ENCODE measurements around the gene SNRNP40.
"Not testable (repeated sequence)": the region's sequence is repeated elsewhere in the genome, so short reads cannot be mapped to it uniquely, and the experiment has no call there.

SNRNP40 gene

DNA sequence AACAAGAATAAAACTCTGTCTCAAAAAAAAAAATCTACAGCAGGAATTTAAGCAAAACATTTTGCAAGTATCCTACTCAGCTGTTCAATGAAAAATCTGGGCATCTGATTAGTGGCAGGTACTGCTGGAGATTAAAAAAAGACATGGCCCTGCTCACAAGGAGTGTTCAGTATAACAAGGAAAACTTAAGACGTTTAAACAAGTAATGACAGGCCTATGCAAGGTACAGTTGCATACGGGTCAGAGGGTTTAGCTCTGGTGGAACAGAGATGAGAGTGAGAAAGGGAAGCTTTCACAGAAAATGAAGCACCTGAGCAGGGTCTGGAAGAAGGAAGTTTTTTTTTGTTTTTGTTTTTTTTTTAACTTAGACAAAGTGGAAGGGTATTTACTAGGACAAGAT lies 23.0 kb downstream of the SNRNP40 start:
- no peak for DNase-seq

DNA sequence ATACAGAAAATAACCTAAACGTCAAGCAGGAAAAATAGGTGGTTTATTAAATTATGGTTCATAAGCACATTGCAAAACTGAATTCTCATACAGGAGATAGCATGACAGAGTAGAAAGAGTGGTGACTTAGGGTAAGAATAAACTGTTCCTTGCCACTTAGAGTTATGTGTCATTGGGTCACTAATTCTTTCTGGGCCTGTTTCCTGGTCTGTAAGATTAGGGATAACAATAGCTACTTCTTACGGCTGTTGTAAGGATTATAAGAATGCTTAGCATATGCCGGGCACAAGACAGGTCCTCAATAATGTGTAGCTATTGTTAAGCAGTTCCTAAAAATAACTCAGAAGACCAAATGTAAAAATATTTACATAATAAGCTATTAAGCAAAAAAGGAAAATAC lies 24.2 kb downstream of the SNRNP40 start:
- no peak for DNase-seq

DNA sequence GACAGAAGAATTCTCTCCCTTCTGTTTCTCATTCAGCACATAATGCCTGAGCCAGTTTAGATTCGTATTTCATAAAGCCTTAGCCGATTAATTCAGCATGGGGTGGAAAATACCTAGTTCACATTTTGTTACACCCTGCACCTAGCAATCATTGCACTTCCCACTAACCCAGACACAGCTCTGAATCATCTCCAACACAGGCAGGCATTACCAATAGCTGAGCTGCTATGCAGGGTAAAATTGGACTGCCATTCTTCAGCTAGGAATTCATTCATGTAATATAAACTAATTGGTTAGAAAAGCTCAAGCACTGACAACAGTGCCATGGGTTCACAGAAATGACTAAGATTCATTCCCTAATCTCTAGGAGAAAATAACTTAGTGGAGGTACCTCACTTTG lies 30.0 kb downstream of the SNRNP40 start:
- no peak for DNase-seq

DNA sequence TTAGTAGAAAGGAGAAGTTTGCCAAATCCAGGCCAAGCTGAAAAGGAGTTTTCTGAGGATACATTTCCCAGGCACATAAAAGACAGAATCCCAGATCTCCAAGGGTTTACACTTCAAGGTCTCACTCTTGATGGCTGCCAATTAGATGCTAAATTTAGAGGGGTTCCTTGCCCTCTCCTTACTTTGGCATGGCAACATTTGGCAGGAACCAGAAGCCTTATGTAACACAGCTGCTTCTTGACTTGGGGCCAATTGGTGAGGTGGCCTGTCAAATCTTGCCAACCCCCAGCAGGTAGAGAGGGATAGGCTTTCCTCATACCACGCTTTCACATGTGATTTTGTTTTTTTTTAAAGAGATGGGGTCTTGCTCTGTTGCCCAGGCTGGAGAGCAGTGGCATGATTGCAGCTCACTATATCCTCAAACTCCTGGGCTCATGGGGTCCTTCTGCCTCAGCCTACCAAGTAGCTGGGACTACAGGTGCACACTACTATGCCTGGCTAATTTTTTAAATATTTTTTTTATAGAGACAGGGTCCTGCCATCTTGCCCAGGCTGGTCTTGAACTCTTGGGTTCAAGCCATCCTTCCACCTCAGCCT lies 31.7 kb downstream of the SNRNP40 start:
- peak; percentile 63 for DNase-seq

DNA sequence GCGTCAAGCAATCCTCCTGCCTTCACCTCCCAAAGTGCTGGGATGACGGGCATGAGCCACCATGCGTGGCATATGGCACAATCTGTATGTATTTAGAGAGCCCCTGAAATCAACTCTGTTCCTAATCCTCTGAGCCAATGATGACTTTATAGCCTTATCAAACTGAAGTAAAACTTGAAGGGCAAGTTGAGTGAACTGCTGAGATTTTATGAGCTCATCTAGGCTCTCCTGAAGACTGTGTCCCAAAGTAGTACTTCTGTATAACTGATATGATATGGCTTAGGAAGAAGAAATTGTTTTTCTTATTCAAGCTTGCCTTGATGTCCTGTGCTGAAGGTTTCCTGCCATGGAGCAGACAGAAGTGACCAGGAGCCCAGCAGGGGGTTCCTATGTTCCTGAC lies 33.2 kb downstream of the SNRNP40 start:
- DNase-seq, result no peak

DNA sequence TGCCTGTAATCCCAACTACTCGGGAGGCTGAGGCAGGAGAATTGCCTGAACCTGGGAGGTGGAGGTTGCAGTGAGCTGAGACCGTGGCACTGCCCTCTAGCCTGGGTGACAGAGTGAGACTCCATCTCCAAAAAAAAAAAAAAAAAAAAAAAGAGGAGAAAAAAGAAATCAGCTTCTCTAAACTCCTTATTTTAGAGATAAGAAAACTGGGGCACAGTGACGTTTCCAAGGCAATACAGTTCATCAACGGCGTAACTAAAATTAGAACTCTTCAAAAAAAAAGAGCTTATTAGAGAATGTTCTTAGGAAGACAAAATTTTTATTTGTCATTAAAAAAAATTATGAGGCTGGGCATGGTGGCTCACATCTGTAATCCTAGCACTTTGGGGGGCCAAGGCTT lies 34.2 kb downstream of the SNRNP40 start:
- DNase-seq, result not testable (repeated sequence)

DNA sequence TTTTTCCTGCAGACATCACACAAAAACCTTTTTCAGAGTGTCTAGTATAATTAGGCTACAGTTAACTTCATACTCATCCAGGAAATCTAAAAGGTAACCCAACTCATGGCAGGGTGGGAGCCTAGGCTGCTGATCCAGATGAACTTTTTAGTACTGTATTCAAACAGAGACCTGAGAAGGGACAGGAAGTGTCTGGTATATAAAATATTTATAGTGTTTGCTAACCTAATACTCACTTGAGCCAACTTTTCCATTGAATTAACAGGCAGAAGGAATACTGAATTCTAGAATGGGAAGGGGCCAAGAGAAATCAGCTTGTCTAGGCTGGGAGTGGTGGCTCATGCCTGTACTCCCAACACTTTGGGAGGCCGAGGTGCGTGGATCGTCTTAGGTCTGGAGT lies 34.7 kb downstream of the SNRNP40 start:
- DNase-seq, result no peak

DNA sequence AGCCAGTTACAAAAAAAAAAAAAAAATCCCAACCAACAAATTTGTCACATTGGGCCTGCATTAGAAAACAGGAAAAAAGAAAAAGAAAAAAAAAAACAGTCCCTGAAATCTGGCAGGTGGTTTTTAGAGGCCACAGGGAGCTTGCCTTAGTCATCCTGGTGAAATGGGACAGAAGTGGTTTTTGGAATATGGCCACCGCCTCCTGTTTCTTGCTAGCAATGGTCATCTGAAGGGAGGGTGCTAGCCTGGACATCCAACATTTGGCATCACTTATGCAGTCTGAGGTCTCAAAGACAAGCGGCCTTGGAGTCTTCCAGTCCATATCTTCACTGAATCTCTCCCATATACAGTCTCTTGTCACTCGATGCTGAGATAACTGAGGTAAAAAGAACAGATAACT lies 36.8 kb downstream of the SNRNP40 start:
- DNase-seq, result no peak

DNA sequence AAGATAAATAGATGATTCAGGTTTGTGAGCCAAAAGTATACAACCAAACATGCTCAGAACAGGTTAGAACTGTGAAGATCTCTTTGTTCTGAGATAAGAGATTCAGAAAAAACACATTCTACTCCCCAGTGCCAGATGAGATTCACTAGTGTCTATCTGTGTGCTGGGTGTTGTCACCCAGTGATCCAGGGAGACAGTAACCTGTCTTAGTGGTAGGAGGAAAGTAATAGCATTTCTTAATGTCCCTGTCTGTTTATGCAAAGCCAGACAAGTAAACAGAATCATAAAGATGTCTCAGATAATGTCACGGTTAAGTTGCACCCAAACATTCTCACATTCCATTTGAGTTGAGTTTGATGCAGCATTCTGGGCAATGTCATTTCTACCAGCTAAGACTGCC lies 38.0 kb downstream of the SNRNP40 start:
- DNase-seq, result no peak

DNA sequence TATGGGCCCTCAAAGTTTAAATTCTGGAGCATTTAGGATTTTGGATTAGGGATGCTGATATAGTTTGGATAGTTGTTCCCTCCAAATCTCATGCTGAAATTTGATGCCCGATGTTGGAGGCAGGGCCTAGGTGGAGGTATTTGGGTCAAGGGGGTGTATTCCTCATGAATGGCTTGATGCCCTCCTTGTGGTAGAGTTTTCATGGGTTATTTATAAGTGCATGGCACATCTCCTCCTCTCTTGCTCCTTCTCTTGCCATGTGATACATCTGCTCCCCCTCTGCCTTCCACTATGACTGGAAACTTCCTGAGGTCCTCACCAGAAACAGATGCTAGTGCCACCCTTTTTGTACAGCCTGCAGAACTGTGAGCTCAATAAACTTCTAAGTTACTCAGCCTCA lies 39.4 kb downstream of the SNRNP40 start:
- no peak for DNase-seq

DNA sequence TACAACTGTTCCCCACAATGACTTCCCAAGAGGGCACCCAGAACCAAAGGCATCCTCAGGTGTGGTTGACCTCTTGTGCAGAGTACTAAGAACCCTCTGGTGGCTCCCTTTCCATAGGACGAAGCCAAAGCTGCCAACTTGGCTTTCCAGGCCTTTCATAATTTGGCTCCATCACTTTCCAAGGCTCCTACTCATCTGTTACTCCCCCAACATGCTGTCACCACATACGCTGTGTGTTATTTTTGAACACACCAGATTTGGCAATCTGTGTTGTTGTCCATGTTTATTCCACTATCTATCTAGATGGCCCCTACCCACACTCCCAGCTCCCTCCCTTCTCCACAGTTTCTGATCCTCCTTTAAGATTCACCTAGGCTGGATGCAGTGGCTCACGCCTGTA lies 46.7 kb downstream of the SNRNP40 start:
- no peak for DNase-seq

DNA sequence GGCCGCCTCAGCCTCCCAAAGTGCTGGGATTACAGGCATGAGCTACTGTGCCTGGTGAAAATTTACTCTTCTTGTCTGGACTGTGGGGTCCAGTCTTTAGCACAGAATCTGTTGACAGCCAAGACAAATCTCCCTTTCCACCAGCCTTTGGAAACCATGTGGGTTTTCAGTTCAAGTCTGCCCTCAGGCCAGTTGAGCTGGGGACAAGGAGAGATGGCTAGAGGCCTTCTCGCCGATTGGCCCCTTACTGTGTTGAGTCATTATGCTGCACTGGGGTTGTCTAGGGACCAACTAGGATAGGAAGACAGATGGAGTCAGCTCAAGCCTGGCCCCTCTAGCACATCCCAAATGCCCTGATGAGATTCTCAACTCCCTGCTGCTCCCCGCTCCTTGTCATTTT lies 48.3 kb downstream of the SNRNP40 start:
- DNase-seq, result no peak

DNA sequence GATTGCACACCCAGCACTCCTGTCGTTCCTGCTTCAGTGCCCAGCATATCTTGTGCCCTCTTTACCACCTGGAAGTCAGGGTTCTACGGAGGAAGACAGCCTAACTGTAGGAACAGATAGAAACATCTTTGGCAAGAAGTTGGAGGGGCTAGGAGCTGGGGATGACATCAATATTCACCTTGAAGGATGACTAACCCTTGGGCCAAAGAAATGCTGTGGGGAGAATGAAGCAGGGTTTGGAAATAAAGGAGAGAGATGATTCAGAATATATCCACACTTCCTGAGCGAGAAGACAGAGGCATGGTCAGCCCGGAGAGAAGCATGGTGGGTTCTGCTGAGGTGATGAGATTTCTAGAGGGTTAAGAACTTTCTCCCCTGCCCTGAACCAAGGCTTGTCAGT lies 52.3 kb downstream of the SNRNP40 start:
- DNase-seq, result no peak

DNA sequence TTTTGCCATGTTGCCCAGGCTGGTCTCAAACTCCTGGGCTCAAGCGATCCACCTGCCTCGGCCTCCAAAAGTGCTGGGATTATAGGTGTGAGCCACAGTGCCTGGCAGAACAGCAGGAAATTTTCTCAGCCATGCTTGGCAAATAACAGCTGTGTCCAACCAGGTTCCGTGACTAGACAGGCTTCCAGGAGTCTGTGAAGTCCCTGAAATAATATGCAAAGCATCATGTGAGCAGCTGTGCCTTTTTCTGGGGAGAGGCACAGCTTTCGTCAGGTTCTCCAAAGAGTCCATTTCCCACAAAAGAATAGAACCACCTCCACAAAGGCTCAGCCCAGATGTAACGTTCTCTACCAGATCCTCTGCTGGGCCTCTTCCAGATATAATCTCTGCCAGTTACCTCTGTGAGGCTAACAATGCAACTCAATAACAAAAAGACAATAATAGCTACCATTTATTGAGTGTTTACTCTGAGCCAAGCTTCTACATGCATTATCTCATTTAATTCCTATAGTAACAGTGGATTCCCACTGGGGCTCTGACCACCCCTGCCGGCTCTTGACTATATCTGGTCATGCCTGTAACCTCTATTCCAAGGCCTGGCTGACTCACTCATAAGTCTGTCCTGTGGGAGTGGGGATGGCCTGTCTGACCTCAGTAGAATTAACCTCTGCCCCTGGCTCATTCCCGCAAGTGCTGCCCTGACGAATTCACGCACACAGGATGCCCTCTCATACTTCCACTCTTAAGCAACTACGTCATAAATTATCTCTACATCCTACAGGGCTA lies 52.9 kb downstream of the SNRNP40 start:
- no peak for DNase-seq

DNA sequence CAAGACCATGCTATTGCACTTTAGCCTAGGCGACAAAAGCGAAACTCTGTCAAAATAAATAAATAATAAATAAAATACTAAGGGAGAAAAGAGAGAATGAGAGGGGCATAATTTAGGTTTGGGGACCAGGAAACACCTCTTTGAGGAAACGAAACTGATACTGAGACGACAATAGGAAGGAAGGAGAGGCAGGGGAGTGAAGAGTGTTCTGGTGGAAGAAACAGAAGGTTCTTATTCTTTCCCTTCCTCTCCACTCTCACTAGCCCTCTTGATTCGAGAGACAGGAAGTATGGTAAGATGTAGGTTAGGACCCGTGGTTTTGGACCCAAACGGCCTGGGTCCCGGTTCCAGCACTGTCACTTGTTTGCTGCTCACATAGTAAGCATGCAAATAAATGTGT lies 55.3 kb downstream of the SNRNP40 start:
- no peak for DNase-seq

DNA sequence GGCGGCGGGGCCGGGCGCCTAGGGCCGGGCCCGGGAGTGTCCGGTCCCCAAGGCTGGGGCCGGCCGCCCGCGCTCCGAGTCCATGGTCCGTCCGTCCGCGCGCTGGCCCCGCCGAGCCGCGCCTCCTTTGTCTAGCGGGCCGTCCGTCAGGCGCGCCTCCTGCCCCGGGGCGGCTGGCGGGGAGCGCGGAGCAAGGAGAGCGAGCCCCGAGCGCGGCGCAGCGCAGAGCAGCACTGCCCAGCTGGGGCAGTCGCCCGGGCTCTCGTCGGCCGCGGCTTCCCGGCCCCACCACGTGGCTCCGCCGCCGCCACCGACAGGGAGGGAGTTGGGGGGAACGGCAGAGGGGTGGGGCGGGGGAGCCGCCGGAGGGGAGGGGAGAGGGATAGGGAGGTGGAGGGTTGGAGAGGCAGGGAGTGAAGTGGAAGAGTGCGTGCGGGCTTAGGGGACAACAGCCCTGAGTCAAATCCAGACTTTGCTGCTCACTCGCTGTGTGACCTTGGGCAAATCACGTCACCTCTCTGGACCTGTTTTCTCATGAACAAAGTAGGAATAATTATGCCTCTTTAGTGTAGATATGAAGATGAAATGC lies 56.8 kb downstream of the SNRNP40 start, which contains the start of gene NKAIN1:
NKAIN1 (minus strand) TSS at position 235 of the 589 bp plus-strand sequence. CDS start 340 bp downstream, outside the sequence.
- no peak for DNase-seq

DNA sequence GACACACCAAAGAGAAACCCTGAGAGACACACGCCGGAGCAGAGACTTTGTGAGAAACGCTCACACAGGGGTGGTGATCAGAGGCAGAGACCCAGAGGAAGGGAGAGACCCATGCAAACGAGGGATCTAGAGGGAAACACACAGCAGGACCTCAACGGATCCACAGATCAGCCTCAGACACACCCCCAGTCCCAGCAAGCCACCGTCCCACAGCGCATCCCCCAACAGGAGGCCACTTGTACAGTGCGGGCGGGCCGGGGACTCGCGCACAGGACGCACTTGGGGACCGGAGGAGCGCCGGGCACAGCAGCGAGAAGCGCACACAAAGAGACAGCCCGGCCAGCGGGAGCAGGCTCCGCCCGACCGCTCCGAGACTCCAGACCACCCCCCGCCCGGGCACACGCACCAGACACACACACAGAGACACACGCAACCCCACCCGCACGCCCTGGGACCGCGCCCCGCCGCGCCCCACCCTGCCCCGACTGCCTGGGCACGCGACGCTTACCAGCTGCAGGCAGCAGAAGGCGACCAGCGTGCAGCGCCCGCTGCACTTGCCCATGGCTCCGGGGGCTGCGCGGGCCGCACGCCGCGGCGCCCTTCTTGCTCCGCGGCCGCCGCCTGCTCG lies 57.5 kb downstream of the SNRNP40 start:
- no peak for DNase-seq

DNA sequence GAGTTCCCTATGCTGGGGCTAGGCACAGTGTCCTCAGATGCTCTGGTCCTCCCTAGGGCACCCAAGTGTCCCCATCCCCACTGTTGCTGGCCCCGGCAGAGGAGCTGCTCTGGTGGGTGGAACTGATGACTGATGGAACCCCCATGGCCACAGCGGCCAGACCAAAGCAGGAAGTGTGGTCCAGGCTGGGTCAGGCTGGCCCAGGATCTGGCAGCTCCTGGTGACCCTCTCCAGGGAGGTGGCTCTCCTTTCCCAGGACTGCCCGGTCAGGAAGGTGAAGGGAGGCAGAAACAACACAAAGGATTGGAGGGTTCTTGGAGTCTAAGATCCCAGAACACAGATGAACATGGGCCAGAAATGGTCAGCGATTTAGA lies 58.0 kb downstream of the SNRNP40 start:
- no peak for DNase-seq

DNA sequence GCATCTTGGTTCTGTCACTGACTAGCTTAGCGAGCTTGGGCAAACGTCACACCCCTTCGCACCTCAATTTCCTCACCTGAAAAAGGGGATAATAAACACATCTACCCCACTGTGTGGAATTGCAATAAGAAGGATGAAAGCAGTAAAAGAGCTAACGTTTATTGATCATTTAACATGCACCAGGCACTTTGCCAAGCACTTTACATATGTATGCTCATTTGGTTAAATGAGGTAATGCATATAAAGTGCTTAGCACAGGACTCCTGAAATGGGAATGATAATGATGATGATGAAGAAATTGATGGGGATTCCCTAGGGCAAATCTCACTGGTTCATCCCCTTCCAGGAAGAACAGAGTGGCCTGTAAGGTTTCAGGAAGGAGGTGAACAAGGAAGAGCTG lies 61.7 kb downstream of the SNRNP40 start:
- no peak for DNase-seq

DNA sequence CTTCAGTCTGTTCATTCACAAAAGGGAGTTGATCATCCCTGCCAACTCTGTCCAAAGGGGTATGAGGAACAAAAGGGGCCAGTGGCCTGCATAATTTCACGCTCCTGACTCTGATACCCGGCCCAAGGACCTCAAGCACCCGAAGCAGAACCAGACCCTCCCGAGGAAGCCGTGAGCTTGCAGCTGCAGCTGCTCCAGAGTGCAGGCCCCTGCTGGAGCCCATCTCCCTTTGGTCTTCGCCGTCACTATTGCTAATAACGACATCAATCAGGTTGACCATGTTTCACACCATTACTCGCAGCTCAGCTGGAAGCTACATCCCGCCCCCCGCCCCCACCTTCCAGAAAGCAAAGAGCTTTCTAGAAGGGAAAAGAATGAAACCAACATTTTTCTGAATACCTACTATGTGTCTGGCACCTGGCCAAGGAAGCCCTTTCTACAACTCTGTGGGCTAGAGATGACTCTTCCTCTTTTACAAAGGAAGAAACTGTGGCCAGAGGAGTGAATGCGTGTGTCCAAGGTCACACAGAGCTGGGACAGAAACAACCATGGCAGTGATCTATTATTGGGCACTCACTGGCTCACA lies 62.4 kb downstream of the SNRNP40 start:
- DNase-seq, result no peak

DNA sequence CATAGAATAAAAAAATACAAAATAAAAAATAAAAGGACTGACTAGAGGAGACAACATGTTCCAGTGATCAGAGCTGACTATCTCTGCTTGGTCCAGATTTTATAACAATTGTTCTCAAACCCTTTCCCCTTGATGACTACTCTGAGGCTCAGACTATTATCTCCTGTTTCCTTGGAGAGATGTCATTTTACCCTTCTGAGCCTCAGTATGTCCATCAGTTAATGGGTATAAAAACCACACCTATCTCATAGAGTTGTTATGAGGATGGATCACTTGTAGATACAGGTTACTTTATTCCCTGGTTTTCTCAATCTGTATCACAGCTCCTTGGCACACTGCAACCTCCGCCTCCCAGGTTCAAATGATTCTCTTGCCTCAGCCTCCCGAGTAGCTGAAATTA lies 63.9 kb downstream of the SNRNP40 start:
- DNase-seq, result no peak

DNA sequence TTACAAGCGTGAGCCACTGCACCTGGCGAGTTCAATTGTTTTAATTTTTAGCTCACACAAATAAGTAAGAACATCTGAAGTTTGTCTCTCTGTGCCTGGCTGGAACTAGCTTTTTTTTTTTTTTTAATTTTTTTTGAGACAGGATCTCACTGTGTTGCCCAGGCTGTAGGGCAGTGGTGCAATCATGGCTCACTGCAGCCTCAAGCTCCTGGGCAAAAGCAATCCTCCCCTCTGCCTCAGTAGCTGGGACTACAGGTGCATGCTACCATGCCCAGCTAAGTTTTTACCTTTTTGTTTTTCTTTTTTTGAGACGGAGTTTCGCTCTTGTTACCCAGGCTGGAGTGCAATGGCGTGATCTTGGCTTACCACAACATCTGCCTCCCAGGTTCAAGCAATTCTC lies 64.8 kb downstream of the SNRNP40 start:
- no peak for DNase-seq

DNA sequence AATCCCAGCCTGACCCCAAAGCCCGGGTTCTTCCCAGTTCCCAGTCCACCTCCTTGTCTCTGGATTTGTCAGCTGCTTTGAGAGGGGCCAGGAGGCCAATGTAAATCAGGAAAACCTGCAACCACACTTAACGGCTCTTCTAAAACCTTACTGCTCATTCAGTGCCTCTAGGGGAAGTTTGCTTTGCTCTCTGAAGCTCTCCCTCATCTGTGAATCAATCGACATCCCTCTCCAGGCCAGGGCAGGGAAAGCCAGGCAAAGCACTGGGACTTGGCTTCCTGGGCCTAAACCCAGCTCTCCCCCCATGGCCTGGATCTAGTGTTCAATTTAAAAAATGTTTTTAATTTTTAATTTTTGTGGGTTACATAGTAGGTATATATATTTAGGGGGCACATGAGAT lies 66.2 kb downstream of the SNRNP40 start:
- DNase-seq, result no peak

DNA sequence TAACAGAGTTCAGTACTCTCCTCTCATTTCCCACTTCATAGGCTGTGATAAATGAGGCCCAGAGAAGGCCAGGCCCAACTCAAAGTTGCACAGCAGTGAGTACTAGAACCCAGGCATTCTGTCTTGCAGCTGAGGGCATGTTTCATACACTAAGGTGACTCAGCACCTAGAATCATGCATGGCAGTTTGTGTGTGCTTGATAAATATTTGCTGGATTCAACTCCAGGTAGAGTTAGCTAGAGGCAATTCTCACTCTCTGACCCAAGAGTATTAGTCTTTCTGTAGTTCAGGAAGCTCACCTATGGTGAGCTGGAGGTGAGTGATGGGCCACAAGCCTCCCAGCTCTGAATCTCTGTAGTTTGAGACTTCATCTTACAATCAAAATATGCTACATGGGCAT lies 67.6 kb downstream of the SNRNP40 start:
- no peak for DNase-seq

Data from NCI-H446 treated with DMSO at 0.1 percent for 48 hours (cell line).